ENCODE results near the gene CYB5R3. TPM values are rescaled to one million over a fixed set of nuclear protein-coding genes. Genes with fewer than 3 reads are reported as not detected.

CYB5R3 gene
- total RNA-seq, 1 experiment from 2014 or later: 104 TPM

GRCh38 chr22:42646569-42647525, 2.3 kb downstream of the CYB5R3 start:
- H3K27ac Mint-ChIP-seq (ENCODE audit: low read depth, unreplicated experiment): peak overlapping the region; percentile 93
- H3K9me3 Mint-ChIP-seq (ENCODE audit: unreplicated experiment): no peaks in the 10 kb centered on the region
- H3K27me3 Mint-ChIP-seq (ENCODE audit: insufficient read depth, unreplicated experiment): no peaks in the 10 kb centered on the region
- no TSS peak for BruUV-seq (replicated peaks)
- intact Hi-C loops (cut with micrococcal nuclease): no loop called here
- H3K4me3 Mint-ChIP-seq (ENCODE audit: unreplicated experiment): peak overlapping the region; percentile 100
- H3K36me3 Mint-ChIP-seq (ENCODE audit: insufficient read depth, unreplicated experiment): peaks cover 6% of the 10 kb centered on the region
- ChIA-PET POLR2A (interaction anchor here (0.6 to 4.6 kb wide), 9 partner anchors 9 to 440 kb away, joined by 3 to 56 read pairs (median 4); partner anchors contain the start of gene POLDIP3), CTCF (interaction anchor here (0.6 to 1.1 kb wide), 3 partner anchors 9 to 386 kb away, joined by 3 read pairs; no protein-coding TSS in a partner anchor)
- DNase-seq (ENCODE audit: unreplicated experiment): no peak
- TF ChIP-seq, protein P1, sequence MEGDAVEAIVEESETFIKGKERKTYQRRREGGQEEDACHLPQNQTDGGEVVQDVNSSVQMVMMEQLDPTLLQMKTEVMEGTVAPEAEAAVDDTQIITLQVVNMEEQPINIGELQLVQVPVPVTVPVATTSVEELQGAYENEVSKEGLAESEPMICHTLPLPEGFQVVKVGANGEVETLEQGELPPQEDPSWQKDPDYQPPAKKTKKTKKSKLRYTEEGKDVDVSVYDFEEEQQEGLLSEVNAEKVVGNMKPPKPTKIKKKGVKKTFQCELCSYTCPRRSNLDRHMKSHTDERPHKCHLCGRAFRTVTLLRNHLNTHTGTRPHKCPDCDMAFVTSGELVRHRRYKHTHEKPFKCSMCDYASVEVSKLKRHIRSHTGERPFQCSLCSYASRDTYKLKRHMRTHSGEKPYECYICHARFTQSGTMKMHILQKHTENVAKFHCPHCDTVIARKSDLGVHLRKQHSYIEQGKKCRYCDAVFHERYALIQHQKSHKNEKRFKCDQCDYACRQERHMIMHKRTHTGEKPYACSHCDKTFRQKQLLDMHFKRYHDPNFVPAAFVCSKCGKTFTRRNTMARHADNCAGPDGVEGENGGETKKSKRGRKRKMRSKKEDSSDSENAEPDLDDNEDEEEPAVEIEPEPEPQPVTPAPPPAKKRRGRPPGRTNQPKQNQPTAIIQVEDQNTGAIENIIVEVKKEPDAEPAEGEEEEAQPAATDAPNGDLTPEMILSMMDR (IDR thresholded peaks at IDR 0.05; ENCODE audit: unreplicated experiment): no peak
- peaks cover 29% of the 10 kb centered on the region for H3K4me1 Mint-ChIP-seq (ENCODE audit: insufficient read depth, unreplicated experiment)

- H3K9me3 Mint-ChIP-seq (ENCODE audit: unreplicated experiment): no peaks in the 10 kb centered on the region
- H3K4me3 Mint-ChIP-seq (ENCODE audit: unreplicated experiment): no peak overlapping the region
- H3K27ac Mint-ChIP-seq (ENCODE audit: low read depth, unreplicated experiment): peak overlapping the region; percentile 81
- BruUV-seq (replicated peaks): no TSS peak
- H3K36me3 Mint-ChIP-seq (ENCODE audit: insufficient read depth, unreplicated experiment): peaks cover 6% of the 10 kb centered on the region
- POLR2A ChIA-PET: interaction anchor here (0.6 to 4.6 kb wide), 6 partner anchors 10 to 111 kb away, joined by 3 to 56 read pairs (median 17); partner anchors contain the start of gene POLDIP3
- intact Hi-C loops (cut with micrococcal nuclease): no loop called here
- DNase-seq (ENCODE audit: unreplicated experiment): no peak
- CTCF ChIA-PET: interaction anchor here (0.6 to 0.8 kb wide), 3 partner anchors 8 to 387 kb away, joined by 3 to 5 read pairs (median 3); no protein-coding TSS in a partner anchor
- no peaks in the 10 kb centered on the region for H3K27me3 Mint-ChIP-seq (ENCODE audit: insufficient read depth, unreplicated experiment)
- TF ChIP-seq, protein P1 (IDR thresholded peaks at IDR 0.05; ENCODE audit: unreplicated experiment): no peak
- peaks cover 29% of the 10 kb centered on the region for H3K4me1 Mint-ChIP-seq (ENCODE audit: insufficient read depth, unreplicated experiment)
These were observed 3.1 kb downstream of the CYB5R3 start for GRCh38 chr22:42645938-42646568.

DNA sequence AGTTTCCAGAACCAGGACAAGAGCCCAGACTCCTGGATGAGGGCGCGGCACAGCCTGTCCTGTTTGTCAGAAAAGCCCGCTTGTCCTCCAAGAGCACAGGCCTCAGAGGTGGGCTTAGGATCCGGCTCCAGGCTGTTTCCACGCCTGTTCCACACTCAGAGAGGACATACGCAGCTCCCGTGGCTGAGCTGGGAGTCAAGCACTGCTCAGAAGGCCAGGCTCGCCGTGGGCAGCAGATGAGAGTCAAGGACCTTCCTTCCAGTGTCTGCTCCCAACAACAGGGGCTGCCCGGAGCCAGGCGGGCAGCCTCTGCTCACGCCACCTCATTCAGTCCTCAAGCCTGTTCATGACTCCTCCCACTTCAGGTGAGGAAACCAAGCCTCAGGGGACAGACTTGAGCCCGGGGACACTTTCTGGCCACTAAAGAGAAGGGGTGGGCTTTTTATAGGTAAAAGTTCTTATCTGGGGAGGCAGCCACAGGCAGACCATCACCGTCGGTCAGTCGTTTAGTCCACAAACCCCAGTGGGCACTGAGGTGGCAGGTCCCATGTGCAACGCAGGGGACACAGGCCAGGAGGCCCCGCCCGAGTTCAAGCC, 3.8 kb downstream of the CYB5R3 start:
- H3K27me3 Mint-ChIP-seq (ENCODE audit: insufficient read depth, unreplicated experiment): no peaks in the 10 kb centered on the region
- DNase-seq (ENCODE audit: unreplicated experiment): no peak
- H3K4me3 Mint-ChIP-seq (ENCODE audit: unreplicated experiment): peak overlapping the region; percentile 38
- peak overlapping the region; percentile 81 for H3K27ac Mint-ChIP-seq (ENCODE audit: low read depth, unreplicated experiment)
- peaks cover 6% of the 10 kb centered on the region for H3K36me3 Mint-ChIP-seq (ENCODE audit: insufficient read depth, unreplicated experiment)
- intact Hi-C loops (cut with micrococcal nuclease): no loop called here
- ChIA-PET CTCF (interaction anchor here (0.6 kb wide), 1 partner anchor 173 kb away, joined by 5 read pairs; no protein-coding TSS in a partner anchor), POLR2A (no interaction called here)
- TF ChIP-seq, protein P1 (IDR thresholded peaks at IDR 0.05; ENCODE audit: unreplicated experiment): no peak
- H3K4me1 Mint-ChIP-seq (ENCODE audit: insufficient read depth, unreplicated experiment): peaks cover 29% of the 10 kb centered on the region
- no TSS peak for BruUV-seq (replicated peaks)
- H3K9me3 Mint-ChIP-seq (ENCODE audit: unreplicated experiment): no peaks in the 10 kb centered on the region

Data from MCF 10A (cell line).